MCF 10A (cell line): Measurements from ENCODE around the gene ENC1. TPM values are rescaled to one million over a fixed set of nuclear protein-coding genes. Genes with fewer than 3 reads are reported as not detected.

Experiments used
- BruUV-seq: library from RNA; stranded (reverse); fragments of 400-500 nt; replicated peaks from 2 replicates; lab custom pipeline; 2021; lab: Mats Ljungman, UMichigan
- CTCF ChIA-PET: fragments of 300-600 bp; sonication (Branson Sonifier 250); formaldehyde crosslinking; extraction: SDS; loops from one replicate; lab custom pipeline; 2021; ENCODE audit warnings: antibody characterized with exemption, inconsistent platforms; lab: Yijun Ruan, JAX
- POLR2A ChIA-PET: fragments of 300-600, 350-650 bp; sonication (Branson Sonifier 250); formaldehyde crosslinking; extraction: SDS; loops from one replicate; lab custom pipeline; 2020; ENCODE audit warnings: antibody characterized with exemption, inconsistent platforms; lab: Yijun Ruan, JAX
- DNase-seq: peaks from one replicate; pipeline ENCODE4 v3.0.0-alpha.2; 2018; ENCODE audit not compliant: unreplicated experiment
- H3K27ac Mint-ChIP-seq: one replicate; pipeline ENCODE4 v1.8.0; 2022; ENCODE audit warnings: mild to moderate bottlenecking, low read depth, mixed read lengths; ENCODE audit not compliant: unreplicated experiment
- H3K27me3 Mint-ChIP-seq: one replicate; pipeline ENCODE4 v1.8.0; 2022; ENCODE audit warnings: mixed read lengths; ENCODE audit not compliant: insufficient read depth, unreplicated experiment
- H3K36me3 Mint-ChIP-seq: one replicate; pipeline ENCODE4 v1.8.0; 2022; ENCODE audit warnings: mild to moderate bottlenecking, moderate library complexity, mixed read lengths; ENCODE audit not compliant: insufficient read depth, unreplicated experiment
- H3K4me1 Mint-ChIP-seq: one replicate; pipeline ENCODE4 v1.8.0; 2022; ENCODE audit warnings: mixed read lengths; ENCODE audit not compliant: insufficient read depth, unreplicated experiment
- H3K4me3 Mint-ChIP-seq: one replicate; pipeline ENCODE4 v1.8.0; 2022; ENCODE audit warnings: mild to moderate bottlenecking, moderate library complexity, mixed read lengths; ENCODE audit not compliant: unreplicated experiment
- H3K9me3 Mint-ChIP-seq: one replicate; pipeline ENCODE4 v1.8.0; 2022; ENCODE audit warnings: mixed read lengths; ENCODE audit not compliant: unreplicated experiment
- CTCF ChIP-seq: fragments of 200-600 bp; IDR thresholded peaks from one replicate; pipeline ENCODE4 v1.8.0; 2022; ENCODE audit warnings: antibody characterized with exemption, mild to moderate bottlenecking; ENCODE audit not compliant: unreplicated experiment
- intact Hi-C: fragments of 100-400 bp; cut with micrococcal nuclease; formaldehyde crosslinking; loops from 2 replicates; pipeline ENCODE4 v1.14.1; 2022
- total RNA-seq: library from RNA; stranded (reverse); gene quantifications from 2 replicates; pipeline ENCODE4 v1.2.3, GENCODE V29; 2022

ENC1 gene
- total RNA-seq, 1 experiment from 2014 or later: 12.9 TPM

- Mint-ChIP-seq H3K36me3 (no peaks in the 10 kb centered on the region), H3K4me3 (no peak overlapping the region), H3K9me3 (no peaks in the 10 kb centered on the region), H3K27ac (no peak overlapping the region), H3K27me3 (no peaks in the 10 kb centered on the region), H3K4me1 (peaks cover 4% of the 10 kb centered on the region)
- ChIA-PET CTCF (no interaction called here), POLR2A (no interaction called here)
- BruUV-seq: no TSS peak
- DNase-seq: no peak
- intact Hi-C loops: no loop called here
- no peak for TF ChIP-seq CTCF
Observed at GRCh38 chr5:74581988-74582365, 58.6 kb downstream of the ENC1 start.

- intact Hi-C loops: no loop called here
- no peaks in the 10 kb centered on the region for H3K9me3 Mint-ChIP-seq
- no peak overlapping the region for H3K4me3 Mint-ChIP-seq
- TF ChIP-seq CTCF: no peak
- no peak overlapping the region for H3K27ac Mint-ChIP-seq
- H3K36me3 Mint-ChIP-seq: no peaks in the 10 kb centered on the region
- peaks cover 10% of the 10 kb centered on the region for H3K4me1 Mint-ChIP-seq
- no peak for DNase-seq
- CTCF ChIA-PET: no interaction called here
- POLR2A ChIA-PET: interaction anchor here (0.7 kb wide), 1 partner anchor 8 kb away, joined by 3 read pairs; no protein-coding TSS in a partner anchor
- no TSS peak for BruUV-seq
- no peaks in the 10 kb centered on the region for H3K27me3 Mint-ChIP-seq
Observed at GRCh38 chr5:74580729-74581109, 59.8 kb downstream of the ENC1 start.

GRCh38 chr5:74579215-74579614, 61.3 kb downstream of the ENC1 start:
- no TSS peak for BruUV-seq
- H3K36me3 Mint-ChIP-seq: no peaks in the 10 kb centered on the region
- no peak overlapping the region for H3K4me3 Mint-ChIP-seq
- H3K9me3 Mint-ChIP-seq: no peaks in the 10 kb centered on the region
- intact Hi-C loops: no loop called here
- H3K27ac Mint-ChIP-seq: no peak overlapping the region
- POLR2A ChIA-PET: interaction anchor here (0.7 kb wide), 1 partner anchor 197 kb away, joined by 3 read pairs; no protein-coding TSS in a partner anchor
- CTCF ChIA-PET: no interaction called here
- DNase-seq: no peak
- peaks cover 10% of the 10 kb centered on the region for H3K4me1 Mint-ChIP-seq
- no peaks in the 10 kb centered on the region for H3K27me3 Mint-ChIP-seq
- no peak for TF ChIP-seq CTCF

GRCh38 chr5:74578356-74579044, 62.0 kb downstream of the ENC1 start:
- H3K9me3 Mint-ChIP-seq: no peaks in the 10 kb centered on the region
- no peak for TF ChIP-seq CTCF
- no peak for DNase-seq
- no peaks in the 10 kb centered on the region for H3K27me3 Mint-ChIP-seq
- H3K4me3 Mint-ChIP-seq: no peak overlapping the region
- POLR2A ChIA-PET: no interaction called here
- BruUV-seq: no TSS peak
- intact Hi-C loops: no loop called here
- CTCF ChIA-PET: interaction anchor here (0.6 to 1.0 kb wide), 2 partner anchors 9 to 522 kb away, joined by 3 to 4 read pairs; no protein-coding TSS in a partner anchor
- peaks cover 10% of the 10 kb centered on the region for H3K4me1 Mint-ChIP-seq
- no peaks in the 10 kb centered on the region for H3K36me3 Mint-ChIP-seq
- H3K27ac Mint-ChIP-seq: no peak overlapping the region

Other genes starting within 250 kb of the ENC1 start
- gene HEXB, start 44.5 kb upstream of the ENC1 start, total RNA-seq: 82.8 and 93.7 TPM in 2 replicates
- gene GFM2, start 126.4 kb upstream of the ENC1 start, total RNA-seq: 26.4 and 31.9 TPM in 2 replicates
- gene NSA2, start 126.5 kb upstream of the ENC1 start, total RNA-seq: 84.9 and 106 TPM in 2 replicates
- 13.5 and 14.3 TPM in 2 replicates for gene FAM169A, start 225.7 kb upstream of the ENC1 start, total RNA-seq